SK-N-SH treated with all-trans-retinoic acid at 6 μM for 48 hours (cell line): ENCODE results near the gene TRIM69.

Experiments
- ATAC-seq: fragments of 200-7000 bp; cut with Tn5 transposase; 3 replicates; pipeline ENCODE4 v1.9.1; 2020; ENCODE audit warnings: mild to moderate bottlenecking, moderate library complexity
- ARNTL ChIP-seq: fragments of 450-650 bp; formaldehyde crosslinking; IDR thresholded peaks from 2 replicates; pipeline ENCODE4 v1.5.0; 2020; ENCODE audit warnings: low read depth, mild to moderate bottlenecking, moderate library complexity, borderline replicate concordance
- BACH2 ChIP-seq: fragments of 250-450 bp; sonication (Bioruptor Pico); IDR thresholded peaks from 2 replicates; pipeline ENCODE4 v1.9.0; 2021; ENCODE audit warnings: mild to moderate bottlenecking, borderline replicate concordance
- CSDC2 ChIP-seq: fragments of 250-450 bp; sonication (Bioruptor Pico); IDR thresholded peaks from 2 replicates; pipeline ENCODE4 v1.5.0; 2020; ENCODE audit warnings: mild to moderate bottlenecking, moderate library complexity
- ESRRG ChIP-seq: fragments of 250-450 bp; sonication (Bioruptor Pico); IDR thresholded peaks from 2 replicates; pipeline ENCODE4 v1.6.1; 2021; ENCODE audit warnings: mild to moderate bottlenecking
- GLIS3 ChIP-seq: fragments of 250-450 bp; sonication (Bioruptor Pico); IDR thresholded peaks from 2 replicates; pipeline ENCODE4 v1.5.0; 2020; ENCODE audit warnings: mild to moderate bottlenecking, moderate library complexity
- POU6F1 ChIP-seq: fragments of 250-450 bp; sonication (Bioruptor Pico); IDR thresholded peaks from 2 replicates; pipeline ENCODE4 v1.8.0; 2021; ENCODE audit warnings: low read depth, mild to moderate bottlenecking, moderate library complexity, borderline replicate concordance
- PPARA ChIP-seq: fragments of 250-450 bp; sonication (Bioruptor Pico); IDR thresholded peaks from 2 replicates; pipeline ENCODE4 v1.5.0; 2020; ENCODE audit warnings: mild to moderate bottlenecking, borderline replicate concordance
- RARB ChIP-seq: fragments of 250-450 bp; sonication (Bioruptor Pico); IDR thresholded peaks from 2 replicates; pipeline ENCODE4 v1.8.0; 2021; ENCODE audit warnings: mild to moderate bottlenecking, moderate library complexity
- TOX ChIP-seq: fragments of 250-450 bp; sonication (Bioruptor Pico); IDR thresholded peaks from 2 replicates; pipeline ENCODE4 v1.8.0; 2021; ENCODE audit warnings: mild to moderate bottlenecking, moderate library complexity, borderline replicate concordance
- ZFP30 ChIP-seq: fragments of 450-650 bp; formaldehyde crosslinking; IDR thresholded peaks from 2 replicates; pipeline ENCODE4 v1.5.0; 2022; ENCODE audit warnings: mild to moderate bottlenecking, moderate library complexity
- ZNF565 ChIP-seq: fragments of 450-650 bp; formaldehyde crosslinking; conservative IDR thresholded peaks from 2 replicates; pipeline ENCODE4 v1.5.0; 2020; ENCODE audit warnings: low read depth, mild to moderate bottlenecking, moderate library complexity
- ZNF8 ChIP-seq: fragments of 450-650 bp; formaldehyde crosslinking; IDR thresholded peaks from 2 replicates; pipeline ENCODE4 v1.5.0; 2020; ENCODE audit warnings: mild to moderate bottlenecking, moderate library complexity
- TF ChIP-seq, protein P1 (sequence below): fragments of 250-450 bp; sonication (Bioruptor Pico); IDR thresholded peaks from 2 replicates; pipeline ENCODE4 v1.5.0; 2020; ENCODE audit warnings: mild to moderate bottlenecking, moderate library complexity
- TF ChIP-seq, protein P2 (sequence below): fragments of 250-450 bp; sonication (Bioruptor Pico); IDR thresholded peaks from 2 replicates; pipeline ENCODE4 v1.5.1; 2021; ENCODE audit warnings: mild to moderate bottlenecking, moderate library complexity
- TF ChIP-seq, protein P3 (sequence below): fragments of 250-450 bp; sonication (Bioruptor Pico); IDR thresholded peaks from 2 replicates; pipeline ENCODE4 v1.8.0; 2020; ENCODE audit warnings: mild to moderate bottlenecking, moderate library complexity, borderline replicate concordance

The TRIM69 gene

DNA sequence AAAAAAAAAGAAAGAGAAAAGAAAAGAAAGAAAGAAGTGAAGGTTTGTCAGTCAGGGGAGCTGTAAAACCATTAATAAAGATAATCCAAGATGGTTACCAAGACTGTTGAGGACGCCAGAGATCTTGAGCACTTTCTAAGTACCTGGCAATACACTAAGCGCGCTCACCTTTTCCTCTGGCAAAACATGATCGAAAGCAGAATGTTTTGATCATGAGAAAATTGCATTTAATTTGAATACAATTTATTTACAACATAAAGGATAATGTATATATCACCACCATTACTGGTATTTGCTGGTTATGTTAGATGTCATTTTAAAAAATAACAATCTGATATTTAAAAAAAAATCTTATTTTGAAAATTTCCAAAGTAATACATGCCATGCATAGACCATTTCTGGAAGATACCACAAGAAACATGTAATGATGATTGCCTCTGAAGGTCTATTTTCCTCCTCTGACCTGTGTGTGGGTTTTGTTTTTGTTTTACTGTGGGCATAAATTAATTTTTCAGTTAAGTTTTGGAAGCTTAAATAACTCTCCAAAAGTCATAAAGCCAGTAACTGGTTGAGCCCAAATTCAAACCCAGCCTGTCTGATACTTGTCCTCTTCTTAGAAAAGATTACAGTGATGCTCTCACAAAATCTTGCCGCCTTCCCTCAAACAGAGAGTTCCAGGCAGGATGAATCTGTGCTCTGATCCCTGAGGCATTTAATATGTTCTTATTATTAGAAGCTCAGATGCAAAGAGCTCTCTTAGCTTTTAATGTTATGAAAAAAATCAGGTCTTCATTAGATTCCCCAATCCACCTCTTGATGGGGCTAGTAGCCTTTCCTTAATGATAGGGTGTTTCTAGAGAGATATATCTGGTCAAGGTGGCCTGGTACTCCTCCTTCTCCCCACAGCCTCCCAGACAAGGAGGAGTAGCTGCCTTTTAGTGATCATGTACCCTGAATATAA, 23.0 kb upstream of the TRIM69 start (continued):
- TF ChIP-seq, protein P1, sequence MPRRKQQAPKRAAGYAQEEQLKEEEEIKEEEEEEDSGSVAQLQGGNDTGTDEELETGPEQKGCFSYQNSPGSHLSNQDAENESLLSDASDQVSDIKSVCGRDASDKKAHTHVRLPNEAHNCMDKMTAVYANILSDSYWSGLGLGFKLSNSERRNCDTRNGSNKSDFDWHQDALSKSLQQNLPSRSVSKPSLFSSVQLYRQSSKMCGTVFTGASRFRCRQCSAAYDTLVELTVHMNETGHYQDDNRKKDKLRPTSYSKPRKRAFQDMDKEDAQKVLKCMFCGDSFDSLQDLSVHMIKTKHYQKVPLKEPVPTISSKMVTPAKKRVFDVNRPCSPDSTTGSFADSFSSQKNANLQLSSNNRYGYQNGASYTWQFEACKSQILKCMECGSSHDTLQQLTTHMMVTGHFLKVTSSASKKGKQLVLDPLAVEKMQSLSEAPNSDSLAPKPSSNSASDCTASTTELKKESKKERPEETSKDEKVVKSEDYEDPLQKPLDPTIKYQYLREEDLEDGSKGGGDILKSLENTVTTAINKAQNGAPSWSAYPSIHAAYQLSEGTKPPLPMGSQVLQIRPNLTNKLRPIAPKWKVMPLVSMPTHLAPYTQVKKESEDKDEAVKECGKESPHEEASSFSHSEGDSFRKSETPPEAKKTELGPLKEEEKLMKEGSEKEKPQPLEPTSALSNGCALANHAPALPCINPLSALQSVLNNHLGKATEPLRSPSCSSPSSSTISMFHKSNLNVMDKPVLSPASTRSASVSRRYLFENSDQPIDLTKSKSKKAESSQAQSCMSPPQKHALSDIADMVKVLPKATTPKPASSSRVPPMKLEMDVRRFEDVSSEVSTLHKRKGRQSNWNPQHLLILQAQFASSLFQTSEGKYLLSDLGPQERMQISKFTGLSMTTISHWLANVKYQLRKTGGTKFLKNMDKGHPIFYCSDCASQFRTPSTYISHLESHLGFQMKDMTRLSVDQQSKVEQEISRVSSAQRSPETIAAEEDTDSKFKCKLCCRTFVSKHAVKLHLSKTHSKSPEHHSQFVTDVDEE (CRISPR knock-in tag) = no peak
- TF ChIP-seq, all 23 proteins: peak for 0

DNA sequence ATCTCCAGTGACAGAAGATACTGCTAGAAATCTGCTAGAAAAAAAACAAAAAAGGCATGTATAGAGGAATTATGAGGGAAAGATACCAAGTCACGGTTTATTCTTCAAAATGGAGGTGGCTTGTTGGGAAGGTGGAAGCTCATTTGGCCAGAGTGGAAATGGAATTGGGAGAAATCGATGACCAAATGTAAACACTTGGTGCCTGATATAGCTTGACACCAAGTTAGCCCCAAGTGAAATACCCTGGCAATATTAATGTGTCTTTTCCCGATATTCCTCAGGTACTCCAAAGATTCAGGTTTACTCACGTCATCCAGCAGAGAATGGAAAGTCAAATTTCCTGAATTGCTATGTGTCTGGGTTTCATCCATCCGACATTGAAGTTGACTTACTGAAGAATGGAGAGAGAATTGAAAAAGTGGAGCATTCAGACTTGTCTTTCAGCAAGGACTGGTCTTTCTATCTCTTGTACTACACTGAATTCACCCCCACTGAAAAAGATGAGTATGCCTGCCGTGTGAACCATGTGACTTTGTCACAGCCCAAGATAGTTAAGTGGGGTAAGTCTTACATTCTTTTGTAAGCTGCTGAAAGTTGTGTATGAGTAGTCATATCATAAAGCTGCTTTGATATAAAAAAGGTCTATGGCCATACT, 21.1 kb upstream of the TRIM69 start:
- no peak for ATAC-seq
- TF ChIP-seq POU6F1 (no peak), GLIS3 (CRISPR knock-in tag) (no peak), CSDC2 (CRISPR knock-in tag) (no peak), ARNTL (CRISPR knock-in tag) (no peak)

DNA sequence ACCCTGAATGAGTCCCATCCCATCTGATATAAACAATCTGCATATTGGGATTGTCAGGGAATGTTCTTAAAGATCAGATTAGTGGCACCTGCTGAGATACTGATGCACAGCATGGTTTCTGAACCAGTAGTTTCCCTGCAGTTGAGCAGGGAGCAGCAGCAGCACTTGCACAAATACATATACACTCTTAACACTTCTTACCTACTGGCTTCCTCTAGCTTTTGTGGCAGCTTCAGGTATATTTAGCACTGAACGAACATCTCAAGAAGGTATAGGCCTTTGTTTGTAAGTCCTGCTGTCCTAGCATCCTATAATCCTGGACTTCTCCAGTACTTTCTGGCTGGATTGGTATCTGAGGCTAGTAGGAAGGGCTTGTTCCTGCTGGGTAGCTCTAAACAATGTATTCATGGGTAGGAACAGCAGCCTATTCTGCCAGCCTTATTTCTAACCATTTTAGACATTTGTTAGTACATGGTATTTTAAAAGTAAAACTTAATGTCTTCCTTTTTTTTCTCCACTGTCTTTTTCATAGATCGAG, 20.5 kb upstream of the TRIM69 start:
- no peak for ATAC-seq
- TF ChIP-seq ESRRG (CRISPR knock-in tag) (no peak), ARNTL (CRISPR knock-in tag) (no peak), GLIS3 (CRISPR knock-in tag) (no peak), CSDC2 (CRISPR knock-in tag) (no peak), ZNF8 (CRISPR knock-in tag) (no peak), TOX (CRISPR knock-in tag) (no peak), PPARA (CRISPR knock-in tag) (no peak), ZNF565 (CRISPR knock-in tag) (no peak), RARB (CRISPR knock-in tag) (no peak), BACH2 (CRISPR knock-in tag) (no peak), ZFP30 (CRISPR knock-in tag) (no peak)
- TF ChIP-seq, protein P2, sequence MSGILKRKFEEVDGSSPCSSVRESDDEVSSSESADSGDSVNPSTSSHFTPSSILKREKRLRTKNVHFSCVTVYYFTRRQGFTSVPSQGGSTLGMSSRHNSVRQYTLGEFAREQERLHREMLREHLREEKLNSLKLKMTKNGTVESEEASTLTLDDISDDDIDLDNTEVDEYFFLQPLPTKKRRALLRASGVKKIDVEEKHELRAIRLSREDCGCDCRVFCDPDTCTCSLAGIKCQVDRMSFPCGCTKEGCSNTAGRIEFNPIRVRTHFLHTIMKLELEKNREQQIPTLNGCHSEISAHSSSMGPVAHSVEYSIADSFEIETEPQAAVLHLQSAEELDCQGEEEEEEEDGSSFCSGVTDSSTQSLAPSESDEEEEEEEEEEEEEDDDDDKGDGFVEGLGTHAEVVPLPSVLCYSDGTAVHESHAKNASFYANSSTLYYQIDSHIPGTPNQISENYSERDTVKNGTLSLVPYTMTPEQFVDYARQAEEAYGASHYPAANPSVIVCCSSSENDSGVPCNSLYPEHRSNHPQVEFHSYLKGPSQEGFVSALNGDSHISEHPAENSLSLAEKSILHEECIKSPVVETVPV = no peak
- TF ChIP-seq, protein P3, sequence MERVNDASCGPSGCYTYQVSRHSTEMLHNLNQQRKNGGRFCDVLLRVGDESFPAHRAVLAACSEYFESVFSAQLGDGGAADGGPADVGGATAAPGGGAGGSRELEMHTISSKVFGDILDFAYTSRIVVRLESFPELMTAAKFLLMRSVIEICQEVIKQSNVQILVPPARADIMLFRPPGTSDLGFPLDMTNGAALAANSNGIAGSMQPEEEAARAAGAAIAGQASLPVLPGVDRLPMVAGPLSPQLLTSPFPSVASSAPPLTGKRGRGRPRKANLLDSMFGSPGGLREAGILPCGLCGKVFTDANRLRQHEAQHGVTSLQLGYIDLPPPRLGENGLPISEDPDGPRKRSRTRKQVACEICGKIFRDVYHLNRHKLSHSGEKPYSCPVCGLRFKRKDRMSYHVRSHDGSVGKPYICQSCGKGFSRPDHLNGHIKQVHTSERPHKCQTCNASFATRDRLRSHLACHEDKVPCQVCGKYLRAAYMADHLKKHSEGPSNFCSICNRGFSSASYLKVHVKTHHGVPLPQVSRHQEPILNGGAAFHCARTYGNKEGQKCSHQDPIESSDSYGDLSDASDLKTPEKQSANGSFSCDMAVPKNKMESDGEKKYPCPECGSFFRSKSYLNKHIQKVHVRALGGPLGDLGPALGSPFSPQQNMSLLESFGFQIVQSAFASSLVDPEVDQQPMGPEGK (CRISPR knock-in tag) = no peak

GRCh38 chr15:44716983-44717602, 19.2 kb upstream of the TRIM69 start:
- TF ChIP-seq, protein P2 = no peak
- no peak for ATAC-seq
